ENCODE measurements around the gene LLGL1. TPM values are rescaled to one million over a fixed set of nuclear protein-coding genes. Genes with fewer than 3 reads are reported as not detected.

LLGL1 gene
- total RNA-seq (25.4 and 32.2 TPM in 2 replicates), polyA plus RNA-seq (15.1 and 21.1 TPM in 2 replicates), polyA minus RNA-seq (ENCODE audit: low replicate concordance) (45.1 and 47.2 TPM in 2 replicates)
- polyA plus RNA-seq (2012) = 19.6 and 25.9 TPM in 2 replicates

- DNase-seq (ENCODE audit: low read depth in 2 of 2) = peak; percentile 91 to 93
- Histone ChIP-seq H3K79me2 (ENCODE audit: control insufficient read depth, insufficient read depth, low read length) (peaks cover 11% of the 10 kb centered on the region), H3K27ac (ENCODE audit: insufficient read depth, low read length) (peak within 1 kb of the TSS; percentile 66), H3K27me3 (ENCODE audit: control insufficient read depth, insufficient read depth, low read length) (no peaks in the 10 kb centered on the region), H3K4me1 (ENCODE audit: control insufficient read depth, extremely low read depth, insufficient read depth, low read length) (peaks cover 19% of the 10 kb centered on the region), H2AFZ (ENCODE audit: low read length) (peak within 1 kb of the TSS; percentile 97), H3K4me2 (ENCODE audit: extremely low read depth, insufficient read depth, low read length) (peak within 1 kb of the TSS; percentile 77), H3K9me3 (ENCODE audit: control insufficient read depth, insufficient read depth, low read depth, low read length) (no peaks in the 10 kb centered on the region), H3K36me3 (ENCODE audit: control insufficient read depth, insufficient read depth, low read length) (peaks cover 2% of the 10 kb centered on the region), H4K20me1 (ENCODE audit: control insufficient read depth, extremely low read depth, insufficient read depth, low read length) (no peaks in the 10 kb centered on the region), H3K9ac (ENCODE audit: insufficient read depth, low read length) (peak within 1 kb of the TSS; percentile 51), H3K4me3 (replicated peaks in 1 of 4; ENCODE audit: control extremely low read depth in 1 of 4, insufficient read depth in 1 of 4, low read depth in 3 of 4, low read length in 4 of 4) (peak within 1 kb of the TSS; percentile 65 to 83 (median 74))
- TF ChIP-seq EZH2 (IDR thresholded peaks at IDR 0.05; ENCODE audit: low read length, missing control alignments) = no peak
- no peak for TF ChIP-seq CTCF (conservative IDR thresholded peaks at IDR 0.05 in 1 of 2, IDR thresholded peaks at IDR 0.05 in 1 of 2; ENCODE audit: low read depth in 1 of 2, low read length in 2 of 2)
These were observed at the start of gene LLGL1 for GRCh38 chr17:18225121-18225641. Gene LLGL1 (plus strand): TSS chr17:18225635. CDS start chr17:18225683, 48 bp downstream.

- no peak for DNase-seq (ENCODE audit: low read depth in 2 of 2)
- H3K79me2 ChIP-seq (ENCODE audit: control insufficient read depth, insufficient read depth, low read length) = no peaks in the 10 kb centered on the region
- H3K4me1 ChIP-seq (ENCODE audit: control insufficient read depth, extremely low read depth, insufficient read depth, low read length) = no peaks in the 10 kb centered on the region
- H3K27me3 ChIP-seq (ENCODE audit: control insufficient read depth, insufficient read depth, low read length) = no peaks in the 10 kb centered on the region
- H4K20me1 ChIP-seq (ENCODE audit: control insufficient read depth, extremely low read depth, insufficient read depth, low read length) = no peaks in the 10 kb centered on the region
- no peaks in the 10 kb centered on the region for H3K9me3 ChIP-seq (ENCODE audit: control insufficient read depth, insufficient read depth, low read depth, low read length)
- no peak overlapping the region for H2AFZ ChIP-seq (ENCODE audit: low read length)
- no peaks in the 10 kb centered on the region for H3K36me3 ChIP-seq (ENCODE audit: control insufficient read depth, insufficient read depth, low read length)
- no peak overlapping the region for H3K9ac ChIP-seq (ENCODE audit: insufficient read depth, low read length)
- H3K4me3 ChIP-seq (replicated peaks in 1 of 4; ENCODE audit: control extremely low read depth in 1 of 4, insufficient read depth in 1 of 4, low read depth in 3 of 4, low read length in 4 of 4) = no peak overlapping the region
- H3K4me2 ChIP-seq (ENCODE audit: extremely low read depth, insufficient read depth, low read length) = no peak overlapping the region
- no peak for TF ChIP-seq EZH2 (IDR thresholded peaks at IDR 0.05; ENCODE audit: low read length, missing control alignments)
- TF ChIP-seq CTCF (conservative IDR thresholded peaks at IDR 0.05 in 1 of 2, IDR thresholded peaks at IDR 0.05 in 1 of 2; ENCODE audit: low read depth in 1 of 2, low read length in 2 of 2) = no peak
- no peak overlapping the region for H3K27ac ChIP-seq (ENCODE audit: insufficient read depth, low read length)
These were observed 49.3 kb upstream of the LLGL1 start for GRCh38 chr17:18176176-18176575.

DNA sequence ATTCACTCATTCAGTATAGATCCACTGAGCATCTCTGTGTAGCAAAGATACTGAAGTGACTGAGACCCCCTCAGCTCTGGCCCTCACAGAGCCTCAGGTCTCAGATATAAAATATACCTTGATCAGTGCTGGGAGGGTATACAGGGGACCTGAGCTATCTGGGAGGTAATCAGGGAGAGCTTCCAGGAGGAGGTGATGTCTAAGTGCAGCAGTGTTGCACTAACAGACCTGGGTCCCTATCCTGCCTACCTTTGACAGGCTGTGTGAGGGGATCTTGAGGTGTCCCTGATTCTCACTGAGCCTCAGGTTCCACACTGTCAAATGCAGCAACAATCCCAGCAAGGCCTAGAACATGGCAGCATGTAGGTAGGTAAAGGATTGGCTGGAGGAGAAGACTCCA, 48.3 kb upstream of the LLGL1 start:
- no peak for DNase-seq (ENCODE audit: low read depth in 2 of 2)
- no peak overlapping the region for H3K4me3 ChIP-seq (replicated peaks in 1 of 4; ENCODE audit: control extremely low read depth in 1 of 4, insufficient read depth in 1 of 4, low read depth in 3 of 4, low read length in 4 of 4)
- H3K9me3 ChIP-seq (ENCODE audit: control insufficient read depth, insufficient read depth, low read depth, low read length) = no peaks in the 10 kb centered on the region
- TF ChIP-seq EZH2 (IDR thresholded peaks at IDR 0.05; ENCODE audit: low read length, missing control alignments) (no peak), CTCF (conservative IDR thresholded peaks at IDR 0.05 in 1 of 2, IDR thresholded peaks at IDR 0.05 in 1 of 2; ENCODE audit: low read depth in 1 of 2, low read length in 2 of 2) (no peak)
- H3K27ac ChIP-seq (ENCODE audit: insufficient read depth, low read length) = no peak overlapping the region
- H3K4me2 ChIP-seq (ENCODE audit: extremely low read depth, insufficient read depth, low read length) = no peak overlapping the region
- no peaks in the 10 kb centered on the region for H3K27me3 ChIP-seq (ENCODE audit: control insufficient read depth, insufficient read depth, low read length)
- no peak overlapping the region for H3K9ac ChIP-seq (ENCODE audit: insufficient read depth, low read length)
- no peak overlapping the region for H2AFZ ChIP-seq (ENCODE audit: low read length)
- no peaks in the 10 kb centered on the region for H3K79me2 ChIP-seq (ENCODE audit: control insufficient read depth, insufficient read depth, low read length)
- no peaks in the 10 kb centered on the region for H4K20me1 ChIP-seq (ENCODE audit: control insufficient read depth, extremely low read depth, insufficient read depth, low read length)
- peaks cover 3% of the 10 kb centered on the region for H3K4me1 ChIP-seq (ENCODE audit: control insufficient read depth, extremely low read depth, insufficient read depth, low read length)
- no peaks in the 10 kb centered on the region for H3K36me3 ChIP-seq (ENCODE audit: control insufficient read depth, insufficient read depth, low read length)

All from fibroblast of lung (primary cell).